HG03103 (cell line): ENCODE data around the gene TRPC4AP.

ENCODE experiments used
- ATAC-seq: cut with Tn5 transposase; IDR thresholded peaks from one replicate; pipeline ENCODE4 v1.9.1; 2021; ENCODE audit warnings: low read depth; ENCODE audit not compliant: unreplicated experiment

Gene TRPC4AP

GRCh38 chr20:35017099-35017835 lies 75.3 kb downstream of the TRPC4AP start:
- no peak for ATAC-seq

DNA sequence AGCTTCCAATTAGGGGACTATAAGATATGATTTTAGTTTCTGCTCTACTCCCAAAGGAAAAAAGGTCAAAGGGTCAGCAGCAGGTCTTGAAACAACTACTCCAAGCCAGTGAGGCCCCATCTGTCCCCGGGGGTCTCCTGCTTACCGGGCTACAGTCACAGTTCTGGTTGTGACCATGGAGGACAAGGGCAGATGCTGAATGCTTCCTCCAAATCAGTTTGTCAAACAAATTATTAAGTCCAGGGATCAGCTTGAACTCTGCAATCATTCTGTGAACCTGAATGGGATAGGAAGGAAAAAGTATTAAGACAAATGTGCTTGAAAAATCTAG lies 76.8 kb downstream of the TRPC4AP start:
- no peak for ATAC-seq

DNA sequence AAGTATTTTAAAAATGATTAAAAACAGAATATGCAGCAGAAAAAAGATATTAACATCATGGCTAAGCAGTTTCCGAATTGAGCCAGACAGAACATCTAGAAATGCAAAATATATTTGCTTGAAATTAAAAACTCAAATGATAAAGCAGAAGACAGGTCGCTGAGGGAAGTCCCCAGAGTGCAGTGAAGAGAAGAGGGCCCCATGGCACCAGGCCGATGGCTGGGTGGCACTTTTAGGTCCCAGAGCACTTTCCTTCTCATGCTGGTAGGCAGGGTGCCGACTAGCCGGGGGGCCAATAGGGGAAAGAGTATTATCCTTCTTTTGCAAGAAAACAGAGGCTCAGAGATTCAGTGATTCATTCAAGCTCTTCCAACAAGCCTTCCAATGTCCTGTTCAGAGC lies 78.1 kb downstream of the TRPC4AP start:
- no peak for ATAC-seq

DNA sequence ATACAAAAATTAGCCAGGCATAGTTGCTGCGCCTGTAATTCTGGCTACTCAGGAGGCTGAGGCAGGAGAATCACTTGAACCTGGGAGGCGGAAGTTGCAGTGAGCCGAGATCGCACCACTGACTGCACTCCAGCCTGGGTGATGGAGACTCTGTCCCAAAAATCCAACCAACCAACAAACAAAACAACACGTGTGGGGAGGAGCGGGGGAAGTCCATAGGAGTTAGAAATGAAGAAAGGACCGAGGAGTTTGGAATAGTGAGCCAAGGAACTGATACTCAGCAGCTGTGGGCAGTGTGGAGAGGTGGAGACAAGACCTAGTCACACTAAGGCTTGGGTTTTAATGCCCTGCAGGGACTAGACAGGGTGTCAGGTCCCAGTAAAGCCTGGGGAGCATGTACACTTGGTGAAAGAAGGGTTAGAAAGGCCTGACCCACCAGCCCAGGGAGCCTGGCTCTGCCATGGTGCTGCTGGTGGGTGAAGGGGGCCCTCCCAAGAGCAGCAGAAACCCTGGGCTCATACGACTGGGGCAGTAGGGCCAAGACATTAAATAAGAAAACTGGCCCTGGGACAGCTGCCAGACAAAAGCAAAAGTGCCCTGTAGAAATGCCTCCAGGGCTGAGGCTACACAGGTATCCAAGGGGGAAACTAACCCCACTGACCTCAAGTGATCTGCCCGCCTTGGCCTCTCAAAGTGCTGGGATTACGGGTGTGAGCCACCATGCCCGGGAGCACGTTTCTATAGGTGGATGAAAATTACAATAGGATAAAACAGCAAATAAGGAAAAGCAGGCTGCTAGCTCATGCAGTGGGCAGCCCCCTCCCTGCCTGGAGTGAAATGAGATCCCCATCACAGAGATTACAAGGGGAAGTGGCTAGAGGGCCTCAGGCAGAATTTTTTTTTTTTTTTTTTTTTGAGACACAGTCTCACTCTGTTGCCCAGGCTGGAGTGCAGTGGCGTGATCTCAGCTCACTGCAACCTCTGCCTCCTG lies 78.9 kb downstream of the TRPC4AP start:
- ATAC-seq: no peak

DNA sequence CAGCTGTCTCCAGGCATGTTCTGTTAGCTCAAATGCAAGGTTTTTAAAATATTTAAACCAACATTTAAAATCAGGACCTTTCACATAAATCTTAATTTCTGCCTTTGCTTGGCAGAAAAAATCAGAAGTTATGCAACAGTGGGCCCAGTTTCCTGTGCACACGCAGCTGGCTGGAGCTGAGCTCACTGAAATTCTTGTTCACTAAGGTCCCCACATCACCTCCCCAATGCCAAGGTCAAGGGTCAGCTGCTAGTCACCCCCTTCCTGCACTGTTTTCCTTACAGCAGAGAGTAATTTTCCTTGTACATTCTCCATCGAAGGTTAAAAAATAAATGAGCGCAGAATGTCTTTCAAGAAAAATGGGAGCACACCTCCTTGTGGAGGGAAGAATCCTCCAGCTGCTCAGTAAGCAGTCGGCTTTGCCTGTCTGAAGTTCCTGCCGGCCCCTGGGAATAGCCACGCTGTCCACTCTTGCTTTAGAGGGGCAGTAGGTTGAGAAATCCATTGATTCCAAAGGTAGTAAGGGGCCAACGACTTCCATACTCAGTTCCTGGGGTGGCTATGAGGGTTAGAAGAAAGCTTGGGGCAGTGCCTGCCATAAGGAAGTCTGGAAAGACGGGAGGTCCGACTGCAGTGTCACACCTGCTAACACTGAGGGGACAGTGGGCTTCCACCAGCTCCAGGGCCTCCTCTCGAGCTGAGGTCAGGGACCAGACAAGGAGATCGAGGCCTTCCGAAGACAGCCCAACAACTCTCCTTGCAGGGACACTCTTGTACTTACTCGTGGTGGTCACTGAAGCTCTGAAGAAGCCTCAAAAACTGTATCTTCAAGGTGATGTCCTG lies 80.2 kb downstream of the TRPC4AP start:
- no peak for ATAC-seq

- no peak for ATAC-seq
Measured at GRCh38 chr20:35011589-35012226, 80.9 kb downstream of the TRPC4AP start.

- ATAC-seq: no peak
Measured at GRCh38 chr20:35010405-35011192, 82.0 kb downstream of the TRPC4AP start.

- ATAC-seq: no peak
Measured at GRCh38 chr20:35009665-35010328, 82.8 kb downstream of the TRPC4AP start.

GRCh38 chr20:35008411-35009342 lies 83.9 kb downstream of the TRPC4AP start:
- no peak for ATAC-seq

GRCh38 chr20:35007891-35008290 lies 84.7 kb downstream of the TRPC4AP start:
- ATAC-seq: no peak

GRCh38 chr20:35007413-35007812 lies 85.2 kb downstream of the TRPC4AP start:
- ATAC-seq: no peak

- no peak for ATAC-seq
Measured at GRCh38 chr20:35006531-35006971, 86.1 kb downstream of the TRPC4AP start.

GRCh38 chr20:35006009-35006408 lies 86.6 kb downstream of the TRPC4AP start:
- ATAC-seq: no peak

- no peak for ATAC-seq
Measured at GRCh38 chr20:35005463-35005961, 87.1 kb downstream of the TRPC4AP start.

DNA sequence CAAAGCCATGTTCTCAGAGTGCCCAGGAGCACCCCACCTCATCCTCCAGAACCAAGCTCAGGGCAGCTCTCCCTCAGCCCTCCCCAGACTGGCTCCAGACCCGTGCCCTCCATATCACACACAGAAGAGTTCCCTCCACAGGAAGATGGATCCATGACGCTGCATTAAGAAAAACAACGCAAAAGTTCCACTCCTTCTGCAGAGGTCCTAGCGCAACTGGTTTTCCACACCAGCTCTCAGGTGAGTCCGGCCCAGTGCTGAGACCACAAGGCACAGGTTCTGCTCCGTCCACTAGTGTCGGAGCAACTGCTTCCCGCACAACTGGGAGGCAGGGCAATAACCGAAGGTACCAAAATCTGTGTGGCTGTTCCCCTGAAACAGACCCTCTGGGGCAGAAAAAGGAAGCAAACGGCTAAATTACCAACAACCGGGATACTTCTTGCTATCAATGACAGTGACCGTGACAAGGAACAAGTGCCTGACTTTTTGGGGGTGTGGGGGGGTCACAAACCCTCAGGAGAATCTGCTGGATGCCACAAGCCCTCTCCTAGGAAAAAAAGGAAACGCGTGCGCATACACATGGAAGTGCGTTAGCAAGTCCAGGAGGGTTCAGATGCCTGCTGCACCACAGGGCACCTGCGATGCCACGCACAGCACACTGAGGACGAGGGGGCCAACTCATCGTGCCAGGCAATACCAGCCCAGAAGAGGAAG lies 87.7 kb downstream of the TRPC4AP start:
- no peak for ATAC-seq

DNA sequence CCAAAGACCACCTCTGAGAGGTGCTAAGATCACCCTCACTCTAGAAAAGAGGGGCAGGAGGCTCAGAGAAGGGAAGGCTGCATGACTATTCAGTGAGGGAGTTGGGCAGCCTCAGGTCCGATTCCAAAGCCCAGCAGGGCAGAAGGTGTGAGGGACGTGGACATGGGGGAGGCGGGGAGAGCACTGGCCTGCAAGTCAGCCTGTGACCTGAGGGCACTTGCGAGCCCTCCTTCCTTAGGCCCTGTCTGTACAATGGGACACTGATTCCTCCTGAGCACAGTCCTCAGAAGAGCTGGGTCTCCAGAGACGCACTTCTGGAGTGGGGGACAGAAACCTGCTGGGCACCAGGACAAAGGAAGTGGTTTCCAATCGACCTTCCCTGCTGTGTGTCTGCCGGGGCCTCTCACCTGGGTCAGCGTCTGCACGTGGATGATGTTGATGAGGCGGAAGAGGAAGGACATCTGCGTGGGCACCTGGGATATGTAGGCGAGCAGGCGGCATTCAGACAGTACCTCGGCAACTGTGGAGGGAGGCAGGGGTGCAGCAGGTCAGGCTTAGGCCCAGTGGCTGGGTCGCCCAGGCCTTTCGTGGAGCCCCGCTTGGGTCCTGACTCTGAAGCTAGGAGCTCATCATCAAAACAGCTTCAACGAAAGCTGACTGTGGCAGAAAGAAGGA lies 88.4 kb downstream of the TRPC4AP start:
- ATAC-seq: no peak
